ENCODE data around the gene NAPSA.

DNA sequence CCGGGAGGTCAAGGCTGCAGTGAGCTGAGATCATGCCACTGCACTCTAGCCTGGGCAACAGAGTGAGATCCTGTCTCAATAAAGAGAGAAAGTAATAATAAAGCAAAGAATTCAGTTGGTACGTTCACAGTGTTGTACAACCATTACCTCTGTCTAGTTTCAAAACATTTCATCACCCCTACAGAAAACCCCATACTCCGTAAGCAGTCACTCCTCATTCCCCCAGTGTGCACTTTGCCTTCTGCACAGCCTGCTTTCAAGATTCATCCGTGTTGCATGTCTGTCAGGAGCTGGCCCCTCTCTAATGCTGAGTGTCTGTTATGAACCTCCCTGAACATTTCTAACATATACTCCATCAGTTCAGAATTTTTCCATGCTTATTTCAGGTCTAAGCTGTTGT, 28.1 kb upstream of the NAPSA start:
- TF ChIP-seq, protein P1, sequence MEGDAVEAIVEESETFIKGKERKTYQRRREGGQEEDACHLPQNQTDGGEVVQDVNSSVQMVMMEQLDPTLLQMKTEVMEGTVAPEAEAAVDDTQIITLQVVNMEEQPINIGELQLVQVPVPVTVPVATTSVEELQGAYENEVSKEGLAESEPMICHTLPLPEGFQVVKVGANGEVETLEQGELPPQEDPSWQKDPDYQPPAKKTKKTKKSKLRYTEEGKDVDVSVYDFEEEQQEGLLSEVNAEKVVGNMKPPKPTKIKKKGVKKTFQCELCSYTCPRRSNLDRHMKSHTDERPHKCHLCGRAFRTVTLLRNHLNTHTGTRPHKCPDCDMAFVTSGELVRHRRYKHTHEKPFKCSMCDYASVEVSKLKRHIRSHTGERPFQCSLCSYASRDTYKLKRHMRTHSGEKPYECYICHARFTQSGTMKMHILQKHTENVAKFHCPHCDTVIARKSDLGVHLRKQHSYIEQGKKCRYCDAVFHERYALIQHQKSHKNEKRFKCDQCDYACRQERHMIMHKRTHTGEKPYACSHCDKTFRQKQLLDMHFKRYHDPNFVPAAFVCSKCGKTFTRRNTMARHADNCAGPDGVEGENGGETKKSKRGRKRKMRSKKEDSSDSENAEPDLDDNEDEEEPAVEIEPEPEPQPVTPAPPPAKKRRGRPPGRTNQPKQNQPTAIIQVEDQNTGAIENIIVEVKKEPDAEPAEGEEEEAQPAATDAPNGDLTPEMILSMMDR (IDR thresholded peaks at IDR 0.05; ENCODE audit: extremely low read depth in 1 of 2, insufficient read depth in 1 of 2, low read depth in 1 of 2, low read length in 2 of 2), result no peak
- TF ChIP-seq POLR2A (IDR thresholded peaks at IDR 0.05; ENCODE audit: low read depth, low read length) (no peak), EZH2 (IDR thresholded peaks at IDR 0.05; ENCODE audit: borderline replicate concordance, low read depth, low read length, severe bottlenecking) (no peak)

All from endothelial cell of umbilical vein (primary cell).